Neuronal stem cell (in vitro differentiated cells): ENCODE data around the gene NAA35. TPM values are rescaled to one million over a fixed set of nuclear protein-coding genes. Genes with fewer than 3 reads are reported as not detected.

Experiments
- DNase-seq: peaks from one replicate; pipeline ENCODE4 v3.0.0-alpha.2; 2013; ENCODE audit warnings: low spot score
- H2AFZ ChIP-seq: one replicate; pipeline ENCODE4 v1.6.1; 2013; ENCODE audit warnings: mild to moderate bottlenecking, low read length, inconsistent platforms
- H2AK5ac ChIP-seq: 2 replicates; pipeline ENCODE4 v1.6.1; 2013; ENCODE audit warnings: low read depth, mild to moderate bottlenecking, inconsistent platforms, low read length, moderate library complexity, mixed read lengths
- H2BK120ac ChIP-seq: 2 replicates; pipeline ENCODE4 v1.6.1; 2013; ENCODE audit warnings: low read depth, mild to moderate bottlenecking, inconsistent platforms, low read length, moderate library complexity, mixed read lengths
- H2BK12ac ChIP-seq: one replicate; pipeline ENCODE4 v1.6.1; 2013; ENCODE audit warnings: low read length, inconsistent platforms
- H2BK15ac ChIP-seq: 2 replicates; pipeline ENCODE4 v1.6.1; 2013; ENCODE audit warnings: mild to moderate bottlenecking, low read length, inconsistent platforms, mixed read lengths
- H2BK5ac ChIP-seq: one replicate; pipeline ENCODE4 v1.6.1; 2013; ENCODE audit warnings: inconsistent platforms, mild to moderate bottlenecking, low read length, moderate library complexity
- H3K14ac ChIP-seq: one replicate; pipeline ENCODE4 v1.6.1; 2013; ENCODE audit warnings: low read length, inconsistent platforms
- H3K18ac ChIP-seq: 2 replicates; pipeline ENCODE4 v1.6.1; 2013; ENCODE audit warnings: low read length, inconsistent platforms
- H3K23ac ChIP-seq: 2 replicates; pipeline ENCODE4 v1.6.1; 2013; ENCODE audit warnings: low read depth, mild to moderate bottlenecking, mixed read lengths, low read length, inconsistent platforms; ENCODE audit not compliant: poor library complexity
- H3K27ac ChIP-seq: replicated peaks from 3 replicates; pipeline ENCODE4 v1.5.1; 2013; ENCODE audit warnings: low read length, inconsistent platforms
- H3K27me3 ChIP-seq, 3 experiments: 2 replicates each; pipeline ENCODE4 v1.6.1; 2013; ENCODE audit warnings: low read length in 3 of 3, mild to moderate bottlenecking in 2 of 3, inconsistent platforms in 1 of 3, low read depth in 1 of 3, mixed read lengths in 1 of 3, moderate library complexity in 1 of 3; ENCODE audit not compliant: control insufficient read depth in 3 of 3, insufficient read depth in 3 of 3
- H3K36me3 ChIP-seq, 2 donors: replicated peaks in 1 of 2; 2 replicates each; pipeline ENCODE4 v1.6.1; 2013; ENCODE audit warnings: low read length in 2 of 2; ENCODE audit not compliant: control insufficient read depth in 2 of 2, insufficient read depth in 2 of 2
- H3K4ac ChIP-seq: 2 replicates; pipeline ENCODE4 v1.6.1; 2013; ENCODE audit warnings: inconsistent platforms, mild to moderate bottlenecking, low read length, moderate library complexity
- H3K4me1 ChIP-seq, 2 donors: 1 replicate in 1 of 2; 2 replicates in 1 of 2; pipeline ENCODE4 v1.6.1; 2013; ENCODE audit warnings: low read length in 2 of 2, low read depth in 1 of 2; ENCODE audit not compliant: control insufficient read depth in 2 of 2, insufficient read depth in 1 of 2
- H3K4me2 ChIP-seq: one replicate; pipeline ENCODE4 v1.6.1; 2013; ENCODE audit warnings: mild to moderate bottlenecking, low read length, inconsistent platforms; ENCODE audit not compliant: insufficient read depth, poor library complexity, severe bottlenecking
- H3K4me3 ChIP-seq, 2 donors: 2 replicates each; pipeline ENCODE4 v1.5.1; 2013; ENCODE audit warnings: low read length in 2 of 2, mild to moderate bottlenecking in 2 of 2, inconsistent platforms in 1 of 2, moderate library complexity in 1 of 2
- H3K79me1 ChIP-seq: one replicate; pipeline ENCODE4 v1.6.1; 2013; ENCODE audit warnings: low read depth, mild to moderate bottlenecking, inconsistent platforms, low read length, moderate library complexity
- H3K9ac ChIP-seq: one replicate; pipeline ENCODE4 v1.6.1; 2013; ENCODE audit warnings: mild to moderate bottlenecking, low read depth, low read length, inconsistent platforms; ENCODE audit not compliant: poor library complexity
- H3K9me3 ChIP-seq, 2 donors: replicated peaks in 1 of 2; 2 replicates each; pipeline versions ENCODE3 to v1.6.1; 2013; ENCODE audit warnings: low read length in 2 of 2, mild to moderate bottlenecking in 2 of 2, inconsistent platforms in 1 of 2, low read depth in 1 of 2, mixed read lengths in 1 of 2, moderate library complexity in 1 of 2; ENCODE audit not compliant: control insufficient read depth in 2 of 2, insufficient read depth in 1 of 2
- H4K8ac ChIP-seq: one replicate; pipeline ENCODE4 v1.6.1; 2013; ENCODE audit warnings: low read depth, mild to moderate bottlenecking, inconsistent platforms, low read length, moderate library complexity
- H4K91ac ChIP-seq: one replicate; pipeline ENCODE4 v1.6.1; 2013; ENCODE audit warnings: low read length, low read depth, mild to moderate bottlenecking, inconsistent platforms; ENCODE audit not compliant: poor library complexity
- WGBS, 2 donors: extraction: QIAGEN DNeasy Blood & Tissue Kit; methylation state at CpG; one replicate each; pipeline ENCODE4 v1.1.7; 2013; ENCODE audit warnings: missing lambda C conversion rate in 2 of 2, mixed read lengths in 1 of 2; ENCODE audit not compliant: insufficient read length in 2 of 2, insufficient replicate concordance in 1 of 2; ENCODE audit errors: extremely low coverage in 2 of 2; 5-methylcytosine and 5-hydroxymethylcytosine counted together
- polyA plus RNA-seq, 2 experiments: library from polyadenylated mRNA; stranded (reverse); fragments of 200-250 nt; gene quantifications; one replicate each; pipeline ENCODE4 v1.2.3, GENCODE V29; 2013

The NAA35 gene
- 29.1 TPM for polyA plus RNA-seq (2013, experiment 1 of 2)
- 29.0 TPM for polyA plus RNA-seq (2013, experiment 2 of 2)

DNA sequence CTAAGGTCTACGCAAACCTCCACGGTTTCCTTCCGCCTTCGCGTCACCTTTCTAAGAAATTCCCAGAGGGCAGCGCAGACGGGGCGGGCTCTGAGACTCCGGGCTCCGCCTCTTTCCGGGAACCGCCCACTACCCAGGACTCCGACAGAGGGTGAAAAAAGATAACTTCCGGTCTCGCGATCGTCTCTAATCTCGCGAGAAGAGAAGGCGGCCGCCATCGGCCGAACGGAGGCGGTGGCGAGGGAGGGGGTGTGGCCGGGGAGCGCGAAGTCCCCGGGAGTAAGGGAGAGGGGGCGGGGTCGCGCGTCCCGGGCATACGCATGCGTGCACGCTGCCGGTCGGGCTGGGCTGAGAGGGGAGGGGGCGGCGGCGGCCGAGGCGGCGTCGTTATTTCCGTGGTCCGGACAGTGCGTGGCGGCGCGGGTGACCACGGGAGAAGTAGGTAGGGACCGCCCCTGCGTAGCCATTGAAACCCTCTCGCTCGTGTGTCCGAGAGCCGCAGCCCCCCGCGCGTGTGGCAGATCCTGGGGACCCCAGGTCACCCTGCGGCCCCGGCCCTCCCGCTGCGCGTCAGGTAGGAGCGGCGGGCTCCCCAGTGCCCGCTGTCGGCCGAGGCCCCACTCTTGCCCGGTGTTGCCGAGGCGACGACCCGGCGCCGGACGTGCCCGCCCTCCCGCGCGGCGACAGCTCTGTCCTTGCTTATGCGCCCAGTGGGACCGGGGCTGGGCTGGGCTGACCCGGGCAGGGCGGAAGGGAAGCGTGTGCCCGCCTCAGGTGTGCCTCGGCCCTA, at the start of gene NAA35:
Gene NAA35 (plus strand): TSS at position 315 of the 790 bp plus-strand sequence. CDS start 1,014 bp downstream, outside the sequence.
- no CpG with 5 or more reads among the region's 93 CpGs for WGBS, 2 donors
- Histone ChIP-seq H3K4me3 (peak within 1 kb of the TSS; percentile 78 to 100), H3K9me3 (no peaks in the 10 kb centered on the region), H3K18ac (peak within 1 kb of the TSS; percentile 97), H3K4ac (no peak within 1 kb of the TSS), H3K14ac (peak within 1 kb of the TSS; percentile 97), H2BK15ac (no peak within 1 kb of the TSS), H3K4me1 (peaks cover 3 to 5% of the 10 kb centered on the region in 2 donors), H3K9ac (peak within 1 kb of the TSS; percentile 98), H4K91ac (no peak within 1 kb of the TSS), H4K8ac (peak within 1 kb of the TSS; percentile 87), H3K79me1 (no peaks in the 10 kb centered on the region), H2BK120ac (peak within 1 kb of the TSS; percentile 40), H2BK12ac (no peak within 1 kb of the TSS), H3K4me2 (peak within 1 kb of the TSS; percentile 70), H3K27me3 (no peaks in the 10 kb centered on the region), H2AK5ac (peak within 1 kb of the TSS; percentile 88), H2AFZ (peak within 1 kb of the TSS; percentile 94), H3K27ac (peak within 1 kb of the TSS; percentile 85), H2BK5ac (peak within 1 kb of the TSS; percentile 97), H3K23ac (peak within 1 kb of the TSS; percentile 98), H3K36me3 (peaks cover 8 to 37% of the 10 kb centered on the region in 2 donors)
- DNase-seq: peak; percentile 99

DNA sequence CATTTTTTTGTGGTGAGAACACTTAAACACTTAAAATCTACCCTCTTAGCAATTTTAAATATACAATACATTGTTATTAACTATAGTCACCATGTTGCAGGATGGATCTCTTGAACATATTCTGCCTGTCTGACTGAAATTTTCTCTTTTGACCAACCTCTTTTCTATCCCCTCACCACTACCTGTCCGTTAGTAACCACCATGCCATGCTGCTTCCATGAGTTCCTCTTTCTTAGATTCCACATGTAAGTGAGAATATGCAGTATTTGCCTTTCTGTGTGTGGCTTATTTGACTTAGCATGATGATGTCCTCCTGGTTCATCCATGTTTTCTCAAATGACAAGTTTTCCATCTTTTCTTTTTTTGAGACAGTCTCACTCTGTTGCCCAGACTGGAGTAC, 48.5 kb upstream of the NAA35 start:
- H3K9ac ChIP-seq: no peak overlapping the region
- H3K18ac ChIP-seq: no peak overlapping the region
- H3K4me1 ChIP-seq: no peaks in the 10 kb centered on the region
- no peak overlapping the region for H2AFZ ChIP-seq
- no peak overlapping the region for H2BK120ac ChIP-seq
- no CpG with 5 or more reads among the region's 1 CpG for WGBS, 2 donors
- H3K36me3 ChIP-seq: no peaks in the 10 kb centered on the region
- H2BK5ac ChIP-seq: no peak overlapping the region
- no peaks in the 10 kb centered on the region for H3K27me3 ChIP-seq
- H2AK5ac ChIP-seq: no peak overlapping the region
- no peak overlapping the region for H4K91ac ChIP-seq
- DNase-seq: no peak
- H3K4me2 ChIP-seq: no peak overlapping the region
- H3K9me3 ChIP-seq: no peaks in the 10 kb centered on the region
- no peak overlapping the region for H2BK15ac ChIP-seq
- H3K14ac ChIP-seq: no peak overlapping the region
- H2BK12ac ChIP-seq: no peak overlapping the region
- no peak overlapping the region for H3K27ac ChIP-seq
- H3K23ac ChIP-seq: no peak overlapping the region
- no peak overlapping the region for H3K4ac ChIP-seq
- no peak overlapping the region for H4K8ac ChIP-seq
- H3K4me3 ChIP-seq: no peak overlapping the region
- no peaks in the 10 kb centered on the region for H3K79me1 ChIP-seq

DNA sequence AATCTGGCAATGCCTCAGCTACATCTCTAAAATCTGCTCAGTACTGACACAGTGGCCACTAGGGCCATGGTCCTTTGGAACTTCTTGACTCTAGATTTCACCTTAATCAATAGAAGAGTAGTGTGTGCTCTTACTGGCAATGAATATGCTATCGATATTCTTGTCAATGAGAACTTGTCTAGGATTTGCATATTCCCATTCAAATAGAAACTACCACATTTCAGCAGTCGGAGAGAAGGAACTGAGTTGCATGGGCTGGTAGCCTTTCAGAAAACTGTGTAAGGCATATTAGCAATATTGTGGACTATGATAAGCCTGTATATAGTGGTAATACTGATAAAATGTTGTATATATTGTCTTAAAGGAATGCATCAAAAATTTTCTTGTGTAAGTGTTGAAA, 45.3 kb upstream of the NAA35 start:
- H3K79me1 ChIP-seq: no peaks in the 10 kb centered on the region
- no peak overlapping the region for H3K14ac ChIP-seq
- no peaks in the 10 kb centered on the region for H3K9me3 ChIP-seq
- H3K4me2 ChIP-seq: no peak overlapping the region
- no peak overlapping the region for H4K8ac ChIP-seq
- no peaks in the 10 kb centered on the region for H3K36me3 ChIP-seq
- H3K4me3 ChIP-seq: no peak overlapping the region
- no peak overlapping the region for H2AFZ ChIP-seq
- H3K27ac ChIP-seq: no peak overlapping the region
- no peak overlapping the region for H3K4ac ChIP-seq
- H4K91ac ChIP-seq: no peak overlapping the region
- no peak overlapping the region for H2AK5ac ChIP-seq
- WGBS, 2 donors: no CpG with 5 or more reads among the region's 2 CpGs
- H2BK12ac ChIP-seq: no peak overlapping the region
- no peak overlapping the region for H3K18ac ChIP-seq
- no peaks in the 10 kb centered on the region for H3K27me3 ChIP-seq
- no peaks in the 10 kb centered on the region for H3K4me1 ChIP-seq
- H2BK5ac ChIP-seq: no peak overlapping the region
- no peak for DNase-seq
- no peak overlapping the region for H3K9ac ChIP-seq
- H2BK15ac ChIP-seq: no peak overlapping the region
- H2BK120ac ChIP-seq: no peak overlapping the region
- H3K23ac ChIP-seq: no peak overlapping the region

DNA sequence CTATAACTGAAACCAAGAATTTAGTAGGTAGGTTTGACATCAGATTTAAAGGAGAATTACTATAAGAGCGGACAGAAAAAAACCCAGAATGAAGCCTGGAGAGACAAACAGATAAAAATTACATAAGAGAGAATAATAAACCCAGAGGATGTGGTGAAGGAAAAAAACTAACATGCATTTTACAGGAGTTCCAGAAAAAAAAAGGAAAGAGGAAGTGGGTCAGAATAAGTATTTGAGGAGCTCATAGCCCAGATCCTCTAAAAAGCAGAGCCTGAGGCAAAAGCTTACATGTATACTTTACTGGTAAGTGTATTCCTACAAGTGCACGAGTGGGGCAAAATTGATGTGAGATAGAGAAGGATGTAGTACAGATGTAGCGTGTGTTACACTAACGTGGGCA, 43.1 kb upstream of the NAA35 start:
- Histone ChIP-seq H2AFZ (no peak overlapping the region), H3K79me1 (no peaks in the 10 kb centered on the region), H2BK15ac (no peak overlapping the region), H2BK5ac (no peak overlapping the region), H3K4ac (no peak overlapping the region), H3K27ac (no peak overlapping the region), H3K14ac (no peak overlapping the region), H4K91ac (no peak overlapping the region), H2BK120ac (no peak overlapping the region), H3K36me3 (no peaks in the 10 kb centered on the region), H3K18ac (no peak overlapping the region), H4K8ac (no peak overlapping the region), H3K4me2 (no peak overlapping the region), H3K4me3 (no peak overlapping the region), H2AK5ac (no peak overlapping the region), H3K4me1 (no peaks in the 10 kb centered on the region), H3K9ac (no peak overlapping the region), H3K9me3 (no peaks in the 10 kb centered on the region), H3K27me3 (no peaks in the 10 kb centered on the region), H3K23ac (no peak overlapping the region), H2BK12ac (no peak overlapping the region)
- DNase-seq: no peak
- no CpG with 5 or more reads among the region's 4 CpGs for WGBS, 2 donors
